Vagina (tissue), 2 donors: ENCODE measurements around the gene PTMS.

Experiments used
- CTCF ChIP-seq, 3 experiments: fragments of 450-650 bp in 2 of 3; fragments of 200-600 bp in 1 of 3; sonication (generic) in 1 of 3; IDR thresholded peaks; one replicate each; pipeline ENCODE4 v1.5.1; 2017 to 2019; ENCODE audit warnings: antibody characterized with exemption in 3 of 3, mild to moderate bottlenecking in 2 of 3, moderate library complexity in 2 of 3
- POLR2A ChIP-seq, 2 donors: fragments of 450-650 bp; IDR thresholded peaks; one replicate each; pipeline ENCODE4 v1.6.1; 2017; ENCODE audit warnings: antibody characterized with exemption in 2 of 2, mild to moderate bottlenecking in 2 of 2, moderate library complexity in 2 of 2

DNA sequence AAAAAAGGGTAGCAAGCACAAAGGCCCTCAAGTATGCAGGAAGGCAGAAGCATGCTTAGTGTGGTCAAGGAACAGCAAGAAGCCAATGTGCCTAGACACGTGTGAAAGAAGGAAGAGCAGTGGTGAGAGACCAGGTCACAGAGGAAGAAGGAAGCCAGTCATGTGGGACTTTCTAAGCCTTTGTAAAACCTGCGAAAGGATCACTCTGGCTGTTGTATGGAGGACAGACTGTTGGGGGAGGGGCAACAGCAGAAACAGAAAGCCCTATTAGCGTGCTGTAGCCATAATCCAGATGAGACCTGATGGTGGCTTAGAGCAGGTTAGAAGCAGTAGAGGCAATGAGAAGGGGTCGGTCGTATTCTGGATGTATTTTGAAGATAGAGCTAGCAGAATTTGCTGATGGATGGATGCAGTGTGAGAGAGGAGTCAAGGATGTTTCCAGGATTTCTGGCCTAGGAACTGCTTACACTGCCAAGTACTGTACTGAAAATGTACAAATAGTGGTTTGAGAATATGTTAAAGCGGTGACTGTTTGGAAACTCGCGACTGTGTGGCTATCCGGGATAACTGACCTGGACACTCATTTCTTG is 7.6 kb upstream of the PTMS start:
- TF ChIP-seq POLR2A (IDR thresholded peaks at IDR 0.05) (no peak), CTCF (IDR thresholded peaks at IDR 0.05) (no peak)
